Measurements from ENCODE around the gene SENP3.

- no peak for TF ChIP-seq CTCF (conservative IDR thresholded peaks at IDR 0.05; ENCODE audit: low read depth, low read length)
- TF ChIP-seq POLR2A (IDR thresholded peaks at IDR 0.05; ENCODE audit: low read depth, low read length), result no peak
- no peak for TF ChIP-seq MAFK (IDR thresholded peaks at IDR 0.05; ENCODE audit: low read depth, low read length)
- TF ChIP-seq RAD21 (IDR thresholded peaks at IDR 0.05; ENCODE audit: low read length), result no peak
- no peak for TF ChIP-seq RCOR1 (IDR thresholded peaks at IDR 0.05; ENCODE audit: insufficient replicate concordance, low read length)
Observed at GRCh38 chr17:7557147-7557764, 4.5 kb upstream of the SENP3 start.

All from IMR-90 (cell line).